GM12875 (cell line): ENCODE measurements around the gene MYO7B.
"Not testable (repeated sequence)": the region's sequence is repeated elsewhere in the genome, so short reads cannot be mapped to it uniquely, and the experiment has no call there.

ENCODE experiments used
- H3K4me3 ChIP-seq: one replicate; pipeline ENCODE4 v1.5.1; 2011; ENCODE audit warnings: low read depth, low read length, control low read depth
- TF ChIP-seq, protein P1 (sequence below): IDR thresholded peaks from 2 replicates; pipeline ENCODE4 v1.5.1; 2011; ENCODE audit warnings: low read depth, mild to moderate bottlenecking, control low read depth, inconsistent platforms, low read length, moderate library complexity, borderline replicate concordance; ENCODE audit not compliant: insufficient read depth

The MYO7B gene

DNA sequence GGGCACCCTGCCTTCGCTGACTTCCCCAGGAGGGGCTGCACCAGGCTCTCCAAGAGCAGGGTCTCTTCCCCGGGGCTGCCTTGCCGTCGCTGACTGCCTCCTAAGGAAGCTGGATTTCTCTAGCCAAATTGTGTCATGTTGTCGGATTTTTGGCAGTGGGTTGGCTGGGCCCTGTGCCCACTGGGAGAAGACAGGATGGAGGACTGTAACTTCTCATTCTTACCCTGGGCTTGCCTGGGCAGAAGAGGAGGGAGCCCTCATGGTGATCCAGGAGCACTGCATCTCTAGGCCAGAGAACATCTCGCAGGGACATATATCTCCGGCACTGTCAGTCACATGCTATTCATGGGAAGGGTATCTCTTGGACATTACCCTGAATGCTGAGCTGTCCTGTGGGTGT, 6.3 kb downstream of the MYO7B start:
- no peak overlapping the region for H3K4me3 ChIP-seq

DNA sequence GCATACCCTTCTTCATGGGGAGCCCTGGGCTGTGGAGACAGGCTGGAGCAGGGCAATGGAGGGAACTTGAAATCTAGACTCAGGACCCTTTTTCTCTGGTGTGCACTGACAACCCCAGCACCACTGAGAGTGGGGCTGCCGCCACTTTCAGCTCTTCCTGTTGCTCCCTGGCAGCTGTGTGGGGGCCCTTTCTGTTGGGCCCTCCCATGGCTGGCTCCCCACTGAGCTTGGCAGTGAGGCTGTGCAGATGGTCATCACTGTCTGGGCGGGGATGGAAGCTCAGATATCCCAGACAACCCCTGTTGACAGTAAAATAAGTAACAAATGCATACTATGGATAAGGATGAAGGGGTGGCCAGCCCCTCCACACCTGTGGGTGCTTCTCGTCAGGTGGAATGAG, 6.7 kb downstream of the MYO7B start:
- H3K4me3 ChIP-seq = no peak overlapping the region
- TF ChIP-seq, protein P1, sequence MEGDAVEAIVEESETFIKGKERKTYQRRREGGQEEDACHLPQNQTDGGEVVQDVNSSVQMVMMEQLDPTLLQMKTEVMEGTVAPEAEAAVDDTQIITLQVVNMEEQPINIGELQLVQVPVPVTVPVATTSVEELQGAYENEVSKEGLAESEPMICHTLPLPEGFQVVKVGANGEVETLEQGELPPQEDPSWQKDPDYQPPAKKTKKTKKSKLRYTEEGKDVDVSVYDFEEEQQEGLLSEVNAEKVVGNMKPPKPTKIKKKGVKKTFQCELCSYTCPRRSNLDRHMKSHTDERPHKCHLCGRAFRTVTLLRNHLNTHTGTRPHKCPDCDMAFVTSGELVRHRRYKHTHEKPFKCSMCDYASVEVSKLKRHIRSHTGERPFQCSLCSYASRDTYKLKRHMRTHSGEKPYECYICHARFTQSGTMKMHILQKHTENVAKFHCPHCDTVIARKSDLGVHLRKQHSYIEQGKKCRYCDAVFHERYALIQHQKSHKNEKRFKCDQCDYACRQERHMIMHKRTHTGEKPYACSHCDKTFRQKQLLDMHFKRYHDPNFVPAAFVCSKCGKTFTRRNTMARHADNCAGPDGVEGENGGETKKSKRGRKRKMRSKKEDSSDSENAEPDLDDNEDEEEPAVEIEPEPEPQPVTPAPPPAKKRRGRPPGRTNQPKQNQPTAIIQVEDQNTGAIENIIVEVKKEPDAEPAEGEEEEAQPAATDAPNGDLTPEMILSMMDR = no peak

More for the DNA sequence above, 6.3 kb downstream of the MYO7B start:
- TF ChIP-seq, protein P1 = no peak

DNA sequence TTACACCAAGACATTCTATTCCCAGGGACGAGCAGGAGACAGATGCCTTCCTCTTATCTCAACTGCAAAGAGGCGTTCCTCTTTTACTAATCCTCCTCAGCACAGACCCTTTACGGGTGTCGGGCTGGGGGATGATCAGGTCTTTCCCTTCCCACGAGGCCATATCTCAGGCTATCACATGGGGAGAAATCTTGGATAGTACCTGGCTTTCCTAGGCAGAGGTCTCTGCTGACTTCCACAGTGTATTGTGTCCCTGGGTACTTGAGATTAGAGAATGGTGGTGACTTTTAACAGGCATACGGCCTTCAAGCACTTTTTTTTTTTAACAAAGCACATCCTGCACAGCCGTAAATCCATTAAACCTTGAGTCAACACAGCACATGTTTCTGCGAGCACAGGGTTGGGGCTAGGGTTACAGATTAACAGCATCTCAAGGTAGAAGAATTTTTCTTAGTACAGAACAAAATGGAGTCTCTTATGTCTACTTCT, 7.6 kb downstream of the MYO7B start:
- H3K4me3 ChIP-seq = not testable (repeated sequence)

DNA sequence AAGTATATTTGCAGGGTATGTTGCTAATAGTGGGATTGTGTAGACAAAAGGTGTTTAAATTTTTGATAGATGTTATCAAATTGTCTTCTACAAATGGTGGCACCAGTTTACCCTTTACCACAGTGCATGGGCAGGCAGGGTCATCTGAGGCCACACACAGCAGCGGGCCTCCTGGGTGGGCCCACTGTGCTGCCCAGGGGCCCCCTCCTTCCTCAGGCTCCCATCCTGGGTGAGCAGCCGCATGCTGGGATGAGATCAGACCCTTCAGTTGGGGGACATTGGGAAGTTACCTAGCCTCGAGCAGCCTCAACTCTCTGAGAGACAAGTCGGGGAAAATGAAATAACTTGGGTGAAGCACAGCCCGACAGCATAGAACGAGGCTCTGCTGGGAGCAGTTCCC, 9.7 kb downstream of the MYO7B start:
- TF ChIP-seq, protein P1 = no peak
- H3K4me3 ChIP-seq = no peak overlapping the region

DNA sequence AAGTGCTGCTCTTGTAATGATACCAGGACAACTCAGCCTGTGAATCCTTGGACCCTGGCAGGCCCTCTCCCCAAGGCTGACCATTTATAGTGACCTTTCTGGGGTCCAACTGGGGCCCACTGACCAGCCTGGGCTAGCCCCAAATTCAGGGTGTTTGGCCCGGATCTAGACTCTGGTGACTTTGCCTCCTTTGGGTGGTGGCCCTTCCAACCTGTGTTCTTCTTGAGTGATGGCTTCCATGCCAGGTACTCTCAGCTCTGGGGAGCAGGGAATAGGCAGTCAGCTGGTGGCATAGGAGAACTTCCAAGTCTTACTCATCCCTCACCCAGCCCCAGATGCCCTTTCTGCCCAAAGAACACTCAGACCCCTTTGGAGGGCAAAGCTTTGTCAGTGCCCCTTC, 10.3 kb downstream of the MYO7B start:
- TF ChIP-seq, protein P1 = no peak
- no peak overlapping the region for H3K4me3 ChIP-seq

DNA sequence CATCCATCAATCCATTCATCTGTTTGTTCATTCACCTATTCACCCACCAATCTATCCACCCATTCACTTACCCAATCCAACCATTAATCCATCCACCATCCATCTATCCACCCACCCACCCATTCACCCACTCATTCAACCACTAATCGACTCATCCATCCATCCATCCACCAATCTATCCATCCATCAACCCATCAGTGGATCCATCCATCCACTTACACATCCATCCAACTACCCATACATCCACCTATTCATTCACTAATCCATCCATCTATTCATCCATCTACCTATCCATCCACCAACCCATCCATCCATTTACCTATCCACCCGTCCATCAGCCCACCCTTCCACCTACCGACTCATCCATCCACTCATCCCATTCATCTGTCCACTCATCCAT, 11.3 kb downstream of the MYO7B start:
- no peak overlapping the region for H3K4me3 ChIP-seq
- TF ChIP-seq, protein P1 = no peak

DNA sequence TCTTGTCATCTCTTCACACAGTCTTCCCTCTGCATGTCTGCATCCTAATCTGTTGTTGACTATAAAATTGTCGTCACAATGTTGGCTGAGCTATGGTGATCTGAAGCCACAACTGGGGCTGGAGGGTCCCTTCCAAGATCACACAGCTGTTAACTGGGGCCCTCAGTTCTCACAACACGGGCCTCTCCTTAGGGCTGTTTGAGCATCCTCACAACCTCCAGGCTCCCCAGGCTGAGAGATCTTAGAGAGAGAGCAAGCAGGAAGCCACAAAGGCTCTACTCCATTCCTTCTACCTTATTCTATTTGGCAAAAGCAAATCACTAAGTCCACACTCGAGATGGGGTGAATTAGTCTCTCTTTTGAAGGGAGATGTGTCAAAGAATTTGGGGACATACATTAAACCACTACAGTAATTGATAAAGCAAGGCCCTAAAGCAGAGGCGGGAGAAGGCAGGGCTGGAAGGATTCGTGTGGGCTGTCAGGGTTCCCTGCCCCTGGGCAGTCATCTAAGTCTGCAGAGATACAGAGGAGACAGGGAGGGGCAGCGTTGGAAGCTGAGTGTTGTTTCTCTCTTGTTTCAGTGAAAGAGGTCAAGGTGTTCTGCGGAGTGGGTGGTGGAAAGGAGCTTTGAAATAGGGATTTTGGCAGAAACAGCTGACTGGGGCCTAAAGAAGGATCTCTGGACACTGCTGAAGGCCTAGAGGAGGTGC, 15.9 kb downstream of the MYO7B start:
- TF ChIP-seq, protein P1 = no peak

More for the DNA sequence above, 15.9 kb downstream of the MYO7B start:
- no peak overlapping the region for H3K4me3 ChIP-seq
